ENCODE measurements around the gene ANKRD31.
"Not testable (repeated sequence)": the region's sequence is repeated elsewhere in the genome, so short reads cannot be mapped to it uniquely, and the experiment has no call there.

ANKRD31 gene

DNA sequence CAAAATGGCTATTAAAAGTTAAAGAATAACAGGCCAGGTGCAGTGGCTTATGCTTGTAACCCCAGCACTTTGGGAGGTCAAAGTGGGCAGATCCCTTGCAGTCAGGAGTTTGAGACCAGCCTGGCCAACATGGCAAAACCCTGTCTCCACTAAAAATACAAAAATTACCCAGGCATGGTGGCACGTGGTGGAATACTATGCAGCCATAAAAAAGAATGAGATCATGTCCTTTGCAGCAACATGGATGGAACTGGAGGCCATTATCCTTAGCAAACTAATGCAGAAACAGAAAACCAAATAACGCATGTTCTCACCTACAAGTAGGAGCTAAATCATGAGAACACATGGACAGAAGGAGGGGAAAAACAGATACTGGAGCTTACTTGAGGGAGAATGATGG, 15.9 kb downstream of the ANKRD31 start:
- not testable (repeated sequence) for DNase-seq

DNA sequence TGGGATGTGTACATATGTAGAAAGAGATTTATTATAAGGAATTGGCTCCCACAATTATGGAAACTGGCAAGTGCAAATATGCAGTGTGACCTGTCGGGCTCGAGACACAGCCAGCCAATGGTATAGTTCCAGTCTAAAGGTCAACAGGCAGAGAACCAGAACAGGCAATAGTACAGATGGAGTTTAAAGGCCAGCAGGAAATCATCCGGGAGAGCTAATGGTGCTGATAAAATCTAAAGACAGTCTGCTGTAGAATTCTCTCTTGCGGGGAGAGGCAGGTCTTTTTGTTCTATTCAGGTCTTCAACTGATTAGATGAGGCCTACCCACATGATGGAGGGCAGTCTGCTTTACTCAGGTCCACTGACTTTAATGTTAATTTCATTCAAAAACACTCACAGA, 21.8 kb downstream of the ANKRD31 start:
- no peak for DNase-seq

DNA sequence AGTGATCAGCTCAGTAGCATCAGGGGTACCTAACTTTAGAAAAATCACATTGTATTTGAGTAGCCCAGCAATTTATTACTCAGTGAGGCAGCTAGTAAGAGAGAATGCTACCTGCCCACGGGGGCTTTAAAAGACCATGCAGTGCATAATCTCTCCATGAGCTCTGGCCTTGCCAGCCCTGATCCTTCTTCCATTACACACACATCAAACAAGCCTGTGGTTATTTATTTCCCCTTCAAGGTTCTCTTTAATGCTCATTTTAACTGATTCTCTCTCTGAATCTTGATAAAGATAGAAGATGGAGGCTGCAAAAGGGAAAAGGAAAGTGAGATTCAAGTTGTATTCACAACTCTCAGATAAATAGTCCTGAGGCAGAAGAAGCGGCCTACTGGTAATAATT, 22.3 kb downstream of the ANKRD31 start:
- DNase-seq = no peak

DNA sequence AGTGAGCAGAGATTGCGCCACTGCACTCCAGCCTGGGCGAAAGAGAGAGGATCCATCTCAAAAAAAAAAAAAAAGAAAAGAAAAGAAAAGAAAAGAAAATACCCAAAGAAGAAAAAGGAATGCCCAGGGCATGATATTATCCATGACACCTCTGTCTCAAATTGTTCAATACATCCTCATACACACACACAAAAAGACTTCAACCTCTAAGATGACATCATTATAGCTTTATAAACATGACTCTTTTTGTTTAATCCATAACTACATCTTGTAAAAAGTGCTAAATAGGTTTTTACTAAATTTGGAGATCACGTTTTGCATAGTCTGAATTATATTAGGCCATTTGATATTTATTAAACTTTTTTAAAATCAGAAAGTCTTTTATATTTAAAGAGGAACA, 33.1 kb downstream of the ANKRD31 start:
- no peak for DNase-seq

DNA sequence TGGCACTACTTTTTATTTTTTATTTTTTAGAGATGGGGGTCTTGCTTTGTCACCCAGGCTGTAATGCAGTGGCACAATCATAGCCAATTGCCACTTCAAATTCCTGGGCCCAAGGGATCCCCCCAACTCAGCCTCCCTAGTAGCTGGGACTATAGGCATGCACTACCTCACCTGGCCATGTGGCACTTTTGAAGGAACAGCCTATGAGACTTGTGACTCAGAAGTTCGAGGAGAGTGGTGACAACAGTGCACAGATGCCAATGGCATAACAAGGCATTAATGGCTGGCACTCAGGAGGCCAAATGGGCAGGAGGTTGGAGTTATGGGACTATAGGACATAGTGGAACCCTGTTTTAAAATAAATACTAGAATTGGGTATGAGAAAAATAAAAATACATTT, 33.7 kb downstream of the ANKRD31 start:
- DNase-seq = no peak

DNA sequence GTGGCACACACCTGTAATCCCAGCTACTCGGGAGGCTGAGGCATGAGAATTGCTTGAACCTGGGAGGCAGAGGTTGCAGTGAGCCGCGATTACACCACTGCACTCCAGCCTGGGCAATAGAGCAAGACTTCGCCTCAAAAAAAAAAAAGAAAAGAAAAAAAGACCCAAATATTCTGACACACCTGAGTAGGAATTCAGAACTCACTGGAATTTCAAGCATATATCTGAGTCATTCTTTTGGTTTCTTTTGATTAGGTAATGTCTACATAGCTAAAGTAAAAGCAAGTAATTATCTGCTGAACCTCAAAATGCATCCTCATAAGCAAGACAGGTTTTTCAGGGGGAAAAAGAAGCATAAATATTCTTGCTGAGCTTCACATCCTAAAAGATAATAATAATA, 35.9 kb downstream of the ANKRD31 start:
- no peak for DNase-seq

DNA sequence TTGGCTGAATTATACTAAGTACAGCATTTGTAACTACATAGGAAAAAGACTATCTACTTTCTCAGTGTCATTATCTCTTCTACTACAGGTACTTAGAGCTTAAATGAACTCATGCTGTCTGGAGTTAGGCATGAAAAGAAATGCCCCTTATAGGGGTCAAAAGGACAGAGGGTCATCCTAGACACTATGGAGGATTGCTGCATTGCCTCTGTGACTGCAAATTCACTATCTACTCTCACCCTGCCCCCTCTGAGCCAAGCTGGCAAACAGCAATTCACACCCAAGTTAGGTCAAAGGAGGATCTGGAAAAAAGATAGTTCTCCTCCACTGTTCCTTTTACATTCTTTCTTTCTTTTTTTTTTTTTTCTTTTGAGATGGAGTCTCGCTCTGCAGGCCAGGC, 36.7 kb downstream of the ANKRD31 start:
- DNase-seq = no peak

DNA sequence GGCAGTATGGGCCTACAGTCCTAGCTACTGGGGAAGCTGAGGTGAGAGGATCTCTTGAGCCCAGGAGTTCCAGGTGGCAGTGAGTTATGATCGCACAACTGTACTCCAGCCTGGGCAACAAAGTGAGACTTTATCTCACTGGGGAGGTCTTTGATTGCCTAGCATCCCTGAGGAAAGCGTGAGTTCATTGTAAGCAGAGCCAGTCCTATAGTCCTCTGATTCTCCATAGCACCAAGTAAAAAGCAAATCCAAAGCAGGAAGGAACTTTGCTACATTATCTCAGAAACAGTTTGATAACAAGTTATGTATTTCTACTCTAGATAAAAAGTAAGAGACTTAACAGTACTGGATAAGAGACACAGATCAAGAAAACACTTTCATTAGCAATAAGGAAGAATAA, 37.6 kb downstream of the ANKRD31 start:
- DNase-seq = no peak

DNA sequence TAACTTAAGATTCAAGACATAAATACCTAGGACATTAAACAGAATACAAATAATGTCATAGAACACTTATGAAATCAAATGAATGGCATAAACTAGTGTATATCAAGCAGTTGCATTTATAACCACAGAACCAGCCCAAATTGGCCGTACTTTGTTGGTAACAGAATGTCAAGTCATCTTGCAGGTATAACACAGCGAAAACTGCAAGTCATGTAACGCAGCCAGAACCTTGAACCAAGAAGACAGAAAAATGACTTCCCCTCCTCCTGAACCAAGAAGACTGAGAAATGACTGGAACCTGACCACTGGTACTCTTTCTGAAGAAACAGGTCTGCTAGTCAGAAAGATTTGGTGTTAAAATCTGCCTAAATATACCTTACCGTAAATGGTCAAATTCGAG, 38.9 kb downstream of the ANKRD31 start:
- no peak for DNase-seq

DNA sequence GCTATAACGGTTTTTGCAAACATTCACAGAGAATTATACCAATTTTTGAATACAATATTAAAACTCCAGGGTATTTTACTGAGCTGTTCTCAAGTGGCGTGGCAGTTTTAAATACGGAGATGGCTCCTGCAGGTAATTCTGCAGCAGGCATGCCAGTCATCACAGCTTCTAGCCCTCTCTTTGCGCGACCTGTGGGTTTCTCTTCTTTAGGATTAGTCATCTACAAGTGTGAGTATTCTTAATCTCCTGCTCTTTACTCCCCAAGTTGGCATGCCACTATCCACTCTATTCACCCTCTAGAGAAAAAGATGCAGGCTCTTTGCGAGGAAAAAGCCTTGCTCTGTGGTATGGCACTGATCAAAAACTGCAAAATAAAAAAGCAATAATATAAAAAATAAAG, 43.9 kb downstream of the ANKRD31 start:
- no peak for DNase-seq

DNA sequence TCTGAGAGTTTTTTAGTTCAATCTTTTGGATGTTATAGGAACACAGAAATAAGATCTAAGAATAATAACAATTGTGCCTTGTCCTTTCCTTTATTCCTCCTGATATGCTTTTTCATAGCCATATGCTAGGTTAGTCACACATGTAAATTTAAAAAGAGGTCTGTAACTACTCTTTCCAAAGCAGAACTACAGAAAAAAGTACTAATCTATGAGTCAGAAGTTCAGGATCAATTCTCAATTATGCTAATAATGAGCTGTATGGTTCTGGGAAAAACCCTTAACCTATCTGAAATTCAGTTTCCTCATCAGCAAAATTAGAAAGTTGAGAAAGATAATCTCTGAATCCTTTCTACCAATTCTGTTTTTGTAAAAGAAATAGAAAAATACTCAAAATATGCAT, 44.4 kb downstream of the ANKRD31 start:
- DNase-seq = no peak

DNA sequence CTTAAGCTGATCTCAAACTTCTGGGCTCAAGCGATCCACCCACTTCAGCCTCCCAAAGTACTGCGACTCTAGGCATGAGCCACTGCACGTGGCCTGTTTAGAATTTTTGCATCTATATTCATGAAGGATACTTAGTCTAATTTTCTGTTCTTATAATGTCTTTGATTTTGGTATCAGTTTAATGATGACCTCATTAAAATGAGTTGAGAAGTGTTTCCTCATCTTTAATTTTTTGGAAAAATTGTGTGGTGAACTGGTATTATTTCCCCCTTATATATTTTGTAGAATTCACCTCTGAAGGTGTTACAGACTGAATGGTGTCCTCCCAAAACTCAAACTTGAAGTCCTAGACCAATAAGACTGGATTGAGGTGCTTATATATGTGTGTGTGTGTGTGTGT, 46.5 kb downstream of the ANKRD31 start:
- no peak for DNase-seq

DNA sequence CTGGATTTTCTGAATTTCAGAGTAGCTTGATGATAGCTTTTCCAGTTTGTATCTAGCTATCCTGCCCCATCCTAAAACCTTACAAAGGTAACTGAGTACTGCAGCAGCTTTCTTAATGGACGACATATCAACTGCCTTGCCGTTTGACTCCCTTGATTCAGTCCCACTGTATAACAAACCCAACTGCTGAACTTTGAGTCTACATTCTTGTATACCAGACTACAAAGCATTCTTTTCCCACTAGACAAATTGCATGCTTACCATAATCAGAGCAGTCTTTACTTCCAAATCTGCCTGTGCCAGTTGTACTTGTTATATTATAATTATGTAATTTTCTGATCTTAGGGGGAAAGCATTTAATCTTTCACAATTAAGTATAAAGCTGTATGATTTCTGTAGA, 47.3 kb downstream of the ANKRD31 start:
- DNase-seq = no peak

DNA sequence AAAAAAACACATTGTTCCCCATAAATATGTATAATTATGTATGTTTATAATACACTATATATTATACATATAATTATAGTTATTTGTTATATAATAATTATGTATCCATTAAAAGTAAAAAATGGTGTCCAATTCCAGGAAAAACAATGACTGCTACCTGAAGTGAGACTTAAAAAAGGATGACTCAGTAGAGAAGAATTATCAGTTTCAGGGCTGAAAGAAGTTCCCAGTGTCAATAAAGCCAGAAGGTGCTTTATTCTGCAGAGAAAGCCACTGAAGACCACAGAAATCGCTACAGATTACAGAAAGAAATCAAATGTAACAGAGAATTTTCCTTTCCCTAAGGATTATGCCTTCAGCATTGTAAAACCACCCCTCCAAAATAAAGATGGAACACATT, 50.9 kb downstream of the ANKRD31 start:
- DNase-seq = no peak

DNA sequence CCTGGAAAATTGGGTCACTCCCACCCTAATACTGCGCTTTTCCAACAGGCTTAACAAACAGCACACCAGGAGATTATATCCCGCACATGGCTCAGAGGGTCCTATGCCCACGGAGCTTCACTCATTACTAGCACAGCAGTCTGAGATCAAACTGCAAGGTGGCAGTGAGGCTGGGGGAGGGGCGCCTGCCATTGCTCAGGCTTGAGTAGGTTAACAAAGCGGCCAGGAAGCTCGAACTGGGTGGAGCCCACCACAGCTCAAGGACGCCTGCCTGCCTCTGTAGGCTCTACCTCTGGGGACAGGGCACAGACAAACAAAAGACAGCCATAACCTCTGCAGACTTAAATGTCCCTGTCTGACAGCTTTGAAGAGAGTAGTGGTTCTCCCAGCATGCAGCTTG, 60.7 kb downstream of the ANKRD31 start:
- not testable (repeated sequence) for DNase-seq

DNA sequence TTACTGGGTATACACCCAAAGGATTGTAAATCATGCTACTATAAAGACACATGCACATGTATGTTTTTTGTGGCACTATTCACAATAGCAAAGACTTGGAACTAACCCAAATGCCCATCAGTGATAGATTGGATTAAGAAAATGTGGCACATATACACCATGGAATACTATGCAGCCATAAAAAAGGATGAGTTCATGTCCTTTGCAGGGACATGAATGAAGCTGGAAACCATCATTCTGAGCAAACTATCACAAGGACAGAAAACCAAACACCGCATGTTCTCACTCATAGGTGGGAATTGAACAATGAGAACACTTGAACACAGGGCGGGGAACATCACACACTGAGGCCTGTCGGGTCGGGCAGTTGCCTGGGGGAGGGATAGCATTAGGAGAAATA, 61.8 kb downstream of the ANKRD31 start:
- DNase-seq = not testable (repeated sequence)

DNA sequence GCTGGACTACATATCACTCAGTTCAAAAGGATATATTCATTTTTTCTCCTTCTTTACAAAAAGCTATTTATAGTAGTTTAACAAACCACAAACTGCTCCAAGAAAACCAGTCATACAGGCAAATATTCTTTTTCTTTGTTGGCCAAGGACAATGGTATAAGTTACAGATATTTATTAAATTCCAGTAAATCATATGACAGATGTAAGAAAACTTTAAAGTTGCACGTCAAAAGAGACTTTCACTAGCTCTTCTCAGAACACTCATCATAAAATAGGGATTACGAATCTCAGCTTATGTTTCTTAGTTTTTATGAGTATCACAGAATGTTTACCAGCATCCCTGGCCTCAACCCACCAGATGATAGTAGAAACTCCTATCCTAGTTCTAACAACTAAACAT, 67.2 kb downstream of the ANKRD31 start:
- no peak for DNase-seq

DNA sequence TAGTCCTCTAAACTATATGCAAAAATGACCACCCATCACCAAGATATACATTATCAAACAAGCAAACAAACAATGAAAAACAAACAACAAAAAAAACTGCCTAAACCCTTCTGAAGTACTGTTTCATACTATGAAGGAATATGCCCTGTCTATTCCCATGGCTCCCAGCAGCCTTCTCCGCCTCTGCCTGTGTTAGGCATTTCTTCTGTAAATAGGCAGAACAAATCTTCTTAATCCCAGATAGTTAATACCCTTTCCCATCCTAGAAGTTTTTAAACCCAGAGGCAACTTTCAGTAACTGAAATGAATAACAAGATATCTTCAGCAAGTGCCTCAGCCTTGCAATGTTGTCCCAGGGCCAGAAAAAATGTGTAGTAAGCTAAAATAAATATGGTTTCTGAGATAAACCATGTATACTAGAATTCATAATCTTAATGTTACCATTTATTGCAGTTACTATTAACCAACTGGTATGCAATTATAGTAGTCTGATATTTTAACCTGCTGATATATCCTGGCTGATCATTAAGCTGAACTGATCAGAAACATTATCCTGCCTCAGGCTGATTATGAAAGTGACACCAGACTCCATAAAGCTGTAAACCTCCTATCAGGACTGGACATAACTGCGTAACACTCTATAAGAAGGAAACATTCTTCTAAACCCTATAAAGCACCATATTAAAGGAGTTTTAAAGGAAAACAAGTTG, 68.5 kb downstream of the ANKRD31 start:
- DNase-seq = no peak

DNA sequence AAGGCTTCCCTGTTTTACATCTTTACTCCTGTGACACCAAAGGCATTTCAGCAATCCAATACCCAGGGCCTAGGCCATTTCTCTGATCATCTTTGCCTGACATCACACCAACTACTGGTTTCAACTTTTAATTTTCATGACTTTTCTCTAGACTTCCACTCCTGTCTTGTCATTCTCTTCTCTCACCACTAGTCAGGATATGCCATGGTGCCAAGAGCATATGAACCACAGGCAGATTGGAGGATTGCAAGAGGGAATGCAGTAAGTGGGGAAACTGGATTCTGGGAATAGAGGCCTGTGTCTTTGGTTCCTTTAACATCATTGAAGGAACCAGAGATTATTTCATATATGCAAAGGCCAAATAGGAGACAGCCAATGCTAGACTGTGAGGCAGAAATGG, 69.3 kb downstream of the ANKRD31 start:
- DNase-seq = no peak

DNA sequence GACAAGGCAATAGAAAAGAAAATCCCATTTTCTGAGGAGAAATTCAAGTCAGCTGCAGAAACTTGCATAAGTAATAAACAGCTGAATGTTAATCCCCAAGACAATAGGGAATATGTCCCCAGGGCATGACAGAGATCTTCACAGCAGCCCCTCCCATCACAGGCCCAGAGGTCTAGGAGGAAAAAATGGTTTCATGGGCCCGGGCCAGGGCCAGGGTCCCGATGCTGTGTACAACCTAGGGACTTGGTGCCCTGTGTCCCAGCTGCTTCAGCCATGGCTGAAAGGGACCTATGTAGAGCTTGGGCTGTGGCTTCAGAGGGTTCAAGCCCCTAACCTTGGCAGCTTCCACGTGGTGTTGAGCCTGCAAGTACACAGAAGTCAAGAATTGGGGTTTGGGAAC, 75.2 kb downstream of the ANKRD31 start:
- DNase-seq = not testable (repeated sequence)

DNA sequence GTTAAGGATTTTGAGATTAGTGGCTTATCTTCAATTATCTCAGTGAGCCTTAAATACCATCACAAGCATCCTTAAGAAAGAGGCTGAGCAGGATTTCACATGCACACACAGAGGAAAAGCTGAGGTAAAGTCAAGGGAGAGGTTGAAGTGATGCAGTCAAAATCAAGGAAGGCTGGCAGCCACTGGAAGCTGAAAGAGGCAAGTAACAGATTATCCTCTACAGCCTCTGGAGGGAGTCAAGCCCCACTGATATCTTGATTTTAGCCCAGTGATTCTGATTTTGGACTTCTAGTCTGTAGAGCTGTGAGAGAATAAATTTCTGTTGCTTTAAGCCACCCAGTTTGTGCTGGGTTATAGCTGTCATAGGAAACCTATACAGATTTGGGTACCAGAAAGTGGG, 80.1 kb downstream of the ANKRD31 start:
- no peak for DNase-seq

DNA sequence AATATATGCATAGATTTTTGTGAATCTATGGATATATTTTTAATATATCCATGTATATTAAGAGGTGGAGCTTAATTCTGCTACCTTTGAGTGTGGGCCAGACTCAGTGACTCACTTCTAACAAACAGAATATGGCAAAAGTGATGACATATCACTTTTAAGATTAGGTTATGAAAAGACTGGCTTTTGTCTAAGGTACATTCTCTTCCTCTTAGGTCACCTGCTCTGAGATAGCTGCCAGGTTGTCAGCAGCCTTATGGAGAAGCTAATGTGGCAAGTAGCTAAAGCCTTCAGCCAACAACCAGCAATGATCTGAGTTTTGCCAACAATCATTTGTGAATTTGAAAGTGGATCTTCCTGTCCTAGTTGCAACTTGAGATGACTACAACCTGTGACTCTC, 83.8 kb downstream of the ANKRD31 start:
- DNase-seq = no peak

DNA sequence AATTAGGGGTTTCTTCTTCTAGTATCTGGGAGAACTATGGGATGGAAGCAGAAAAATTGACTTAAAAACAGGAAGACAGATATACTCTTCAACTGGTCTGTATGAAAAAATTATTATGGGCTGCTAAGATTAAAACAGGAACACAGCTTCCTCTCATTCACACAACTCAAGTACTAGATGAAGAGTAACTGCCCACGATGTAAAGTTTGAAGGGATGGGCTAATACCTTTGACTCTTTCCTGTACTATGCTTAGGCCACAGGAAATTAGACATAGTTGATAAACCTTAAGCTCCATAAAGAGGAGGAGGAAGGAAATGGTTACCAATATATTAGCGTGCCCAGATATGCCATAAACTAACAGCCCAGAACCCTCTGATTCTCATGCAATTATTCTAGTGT, 88.6 kb downstream of the ANKRD31 start:
- DNase-seq = no peak

DNA sequence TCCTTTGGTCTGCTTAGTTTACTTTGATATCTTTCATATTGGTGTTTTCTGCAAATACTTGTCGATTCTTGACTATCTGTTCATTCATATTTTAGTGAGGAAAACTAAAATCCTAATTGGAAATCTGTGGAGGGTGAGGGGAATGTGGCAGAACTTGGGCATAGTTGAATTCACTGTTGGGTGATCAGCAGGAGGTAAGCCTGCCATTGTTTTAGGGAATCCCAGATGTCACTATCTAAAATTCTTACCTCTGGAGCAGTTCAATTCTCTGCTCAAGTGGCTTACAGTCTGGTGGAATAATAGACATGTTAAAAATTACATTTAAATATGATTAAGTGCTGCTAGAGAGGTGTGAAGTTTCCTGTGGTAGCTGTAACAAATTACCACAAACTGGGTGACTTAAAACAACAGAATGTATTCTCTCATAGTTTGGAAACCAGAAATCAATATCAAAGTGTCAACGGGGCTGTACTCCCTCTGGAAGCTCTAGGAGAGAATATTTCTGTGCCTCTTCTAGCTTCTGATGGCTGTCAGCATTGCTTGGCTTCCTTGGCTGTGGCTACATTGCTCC, 94.0 kb downstream of the ANKRD31 start:
- no peak for DNase-seq

DNA sequence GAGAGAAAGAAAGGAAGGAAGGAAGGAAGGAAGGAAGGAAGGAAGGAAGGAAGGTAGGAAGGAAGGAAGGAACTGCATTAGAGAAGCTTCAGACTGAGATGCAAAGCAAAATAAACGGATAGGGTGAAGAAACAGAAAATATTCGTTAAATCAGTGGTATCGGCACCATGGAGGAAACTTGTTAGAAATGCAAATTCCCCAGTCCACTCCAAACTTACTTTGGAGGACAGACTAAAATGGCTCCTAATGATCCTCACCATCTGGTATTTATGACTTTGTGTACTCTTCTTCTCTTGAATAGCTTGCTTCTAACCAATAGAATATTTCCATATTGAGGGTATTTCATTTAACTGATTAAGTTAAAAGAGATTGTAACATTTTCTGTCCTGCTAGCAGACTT, 96.4 kb downstream of the ANKRD31 start:
- DNase-seq = no peak

Measured in NCI-H1105 (cell line).